HG02870 (cell line): ENCODE data around the gene DLG5.
A peak's percentile ranks its signal among the peaks of the same experiment; 100 is the strongest.

Source experiments
- ATAC-seq: cut with Tn5 transposase; IDR thresholded peaks from one replicate; pipeline ENCODE4 v1.9.1; 2021; ENCODE audit warnings: mild to moderate bottlenecking, moderate library complexity; ENCODE audit not compliant: unreplicated experiment

DLG5 gene

GRCh38 chr10:77849039-77849664 is 77.4 kb downstream of the DLG5 start:
- no peak for ATAC-seq

GRCh38 chr10:77846718-77847311 is 79.7 kb downstream of the DLG5 start:
- peak; percentile 43 for ATAC-seq

GRCh38 chr10:77845451-77845850 is 81.1 kb downstream of the DLG5 start:
- ATAC-seq: no peak

GRCh38 chr10:77844713-77845445 is 81.7 kb downstream of the DLG5 start:
- ATAC-seq: no peak

GRCh38 chr10:77844177-77844576 is 82.4 kb downstream of the DLG5 start:
- no peak for ATAC-seq

- ATAC-seq: no peak
Observed at GRCh38 chr10:77843264-77843663, 83.3 kb downstream of the DLG5 start.

GRCh38 chr10:77842652-77843212 is 83.8 kb downstream of the DLG5 start:
- no peak for ATAC-seq

GRCh38 chr10:77841711-77842375 is 84.7 kb downstream of the DLG5 start:
- ATAC-seq: no peak

- ATAC-seq: no peak
Observed at GRCh38 chr10:77840636-77841035, 85.9 kb downstream of the DLG5 start.

- no peak for ATAC-seq
Observed at GRCh38 chr10:77837925-77838595, 88.5 kb downstream of the DLG5 start.

- ATAC-seq: peak; percentile 99
Observed at GRCh38 chr10:77837248-77837924, 89.2 kb downstream of the DLG5 start.

- ATAC-seq: no peak
Observed at GRCh38 chr10:77836299-77836820, 90.2 kb downstream of the DLG5 start.

- no peak for ATAC-seq
Observed at GRCh38 chr10:77835669-77836086, 90.9 kb downstream of the DLG5 start.

- no peak for ATAC-seq
Observed at GRCh38 chr10:77834943-77835668, 91.4 kb downstream of the DLG5 start.

- ATAC-seq: no peak
Observed at GRCh38 chr10:77834540-77834939, 92.0 kb downstream of the DLG5 start.

- no peak for ATAC-seq
Observed at GRCh38 chr10:77833792-77834191, 92.8 kb downstream of the DLG5 start.

- no peak for ATAC-seq
Observed at GRCh38 chr10:77833225-77833624, 93.3 kb downstream of the DLG5 start.

GRCh38 chr10:77832238-77832637 is 94.3 kb downstream of the DLG5 start:
- no peak for ATAC-seq

- no peak for ATAC-seq
Observed at GRCh38 chr10:77829356-77829755, 97.2 kb downstream of the DLG5 start.
